PC-9 (cell line): ENCODE results near the gene WFIKKN2.

Experiments
- EZH2 ChIP-seq: fragments of 200-600 bp; sonication (generic); IDR thresholded peaks from 2 replicates; pipeline ENCODE4 v1.8.0; 2017; ENCODE audit warnings: antibody characterized with exemption, low read depth
- TF ChIP-seq, protein P1 (sequence below): fragments of 200-600 bp; sonication (generic); conservative IDR thresholded peaks from 2 replicates; pipeline ENCODE4 v1.6.1; 2017; ENCODE audit warnings: mixed run types, antibody characterized with exemption, mild to moderate bottlenecking, moderate library complexity

DNA sequence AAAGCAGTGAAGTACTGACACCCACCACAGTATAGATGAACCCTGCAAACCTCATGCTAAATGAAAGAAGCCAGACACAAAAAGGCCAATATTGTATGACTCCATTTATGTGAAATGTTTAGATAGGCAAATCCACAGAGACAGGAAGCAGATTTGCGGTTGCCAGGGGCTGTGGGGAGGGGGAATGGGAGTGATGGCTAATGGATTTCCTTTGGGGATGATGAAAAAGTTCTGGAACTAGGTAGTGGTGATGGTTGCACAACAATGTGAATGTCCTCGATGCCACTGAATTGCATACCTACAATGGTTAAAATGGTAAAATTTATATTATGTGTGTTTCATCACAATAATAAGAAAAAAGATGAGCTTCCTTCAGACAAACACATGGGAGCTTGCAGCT lies 28.4 kb upstream of the WFIKKN2 start:
- TF ChIP-seq, protein P1, sequence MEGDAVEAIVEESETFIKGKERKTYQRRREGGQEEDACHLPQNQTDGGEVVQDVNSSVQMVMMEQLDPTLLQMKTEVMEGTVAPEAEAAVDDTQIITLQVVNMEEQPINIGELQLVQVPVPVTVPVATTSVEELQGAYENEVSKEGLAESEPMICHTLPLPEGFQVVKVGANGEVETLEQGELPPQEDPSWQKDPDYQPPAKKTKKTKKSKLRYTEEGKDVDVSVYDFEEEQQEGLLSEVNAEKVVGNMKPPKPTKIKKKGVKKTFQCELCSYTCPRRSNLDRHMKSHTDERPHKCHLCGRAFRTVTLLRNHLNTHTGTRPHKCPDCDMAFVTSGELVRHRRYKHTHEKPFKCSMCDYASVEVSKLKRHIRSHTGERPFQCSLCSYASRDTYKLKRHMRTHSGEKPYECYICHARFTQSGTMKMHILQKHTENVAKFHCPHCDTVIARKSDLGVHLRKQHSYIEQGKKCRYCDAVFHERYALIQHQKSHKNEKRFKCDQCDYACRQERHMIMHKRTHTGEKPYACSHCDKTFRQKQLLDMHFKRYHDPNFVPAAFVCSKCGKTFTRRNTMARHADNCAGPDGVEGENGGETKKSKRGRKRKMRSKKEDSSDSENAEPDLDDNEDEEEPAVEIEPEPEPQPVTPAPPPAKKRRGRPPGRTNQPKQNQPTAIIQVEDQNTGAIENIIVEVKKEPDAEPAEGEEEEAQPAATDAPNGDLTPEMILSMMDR, result no peak
- no peak for TF ChIP-seq EZH2
